Measurements from ENCODE around the gene CYREN. TPM values are rescaled to one million over a fixed set of nuclear protein-coding genes. Genes with fewer than 3 reads are reported as not detected.

The CYREN gene
- total and polyA plus RNA-seq, 2 experiments from 2014 or later, result 22.7 to 70.6 TPM

DNA sequence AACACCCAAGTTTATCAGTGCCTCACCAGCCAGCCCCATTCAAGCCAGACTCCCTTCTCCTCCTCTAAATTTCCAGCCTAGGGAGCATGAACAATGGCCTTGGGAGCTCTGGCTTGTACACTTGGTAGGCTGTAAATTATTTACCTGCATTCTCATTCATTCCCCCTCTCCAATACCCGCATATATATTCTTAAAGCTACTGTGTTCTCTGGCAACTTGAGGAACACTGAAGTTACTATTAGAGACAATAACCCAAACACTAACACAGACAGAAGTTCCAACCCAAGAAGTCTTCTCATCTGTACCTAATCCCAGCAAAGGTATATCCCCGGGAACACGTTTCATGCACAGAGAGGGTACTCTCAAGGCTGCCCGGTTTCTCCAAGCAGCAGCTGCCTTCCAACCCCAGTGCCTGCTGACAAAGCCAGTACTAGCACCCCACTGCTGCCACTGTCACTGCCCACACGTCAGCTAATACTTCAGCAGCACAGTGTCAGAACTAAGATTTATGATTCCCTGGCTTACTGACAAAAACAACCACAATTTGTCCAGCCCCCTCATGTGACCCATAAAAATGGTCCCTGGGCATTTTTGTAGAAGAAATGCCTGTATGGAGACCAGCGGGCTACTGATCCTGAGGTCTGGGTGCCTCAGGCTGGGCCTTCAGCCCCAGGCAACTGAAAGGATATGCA, 37.7 kb upstream of the CYREN start:
- H3K27ac Mint-ChIP-seq, result no peak overlapping the region
- Histone ChIP-seq H3K4me3 (no peak overlapping the region), H4K20me1 (replicated peaks; ENCODE audit: insufficient read depth) (no peaks in the 10 kb centered on the region), H3K9me2 (ENCODE audit: insufficient read depth) (no peaks in the 10 kb centered on the region), H3K27me3 (ENCODE audit: insufficient read depth) (peaks cover 11% of the 10 kb centered on the region), H3K36me3 (ENCODE audit: insufficient read depth) (no peaks in the 10 kb centered on the region), H3K4me2 (no peak overlapping the region), H2AFZ (no peak overlapping the region), H3K4me1 (ENCODE audit: insufficient read depth) (peaks cover 6% of the 10 kb centered on the region), H3K27ac (ENCODE audit: low read depth) (no peak overlapping the region), H3K79me2 (replicated peaks; ENCODE audit: insufficient read depth) (no peaks in the 10 kb centered on the region), H3F3A (replicated peaks; ENCODE audit: low read depth) (no peaks in the 10 kb centered on the region)
- peaks cover 4% of the 10 kb centered on the region; the same call in 2 of the 3 replicates for H3K4me1 Mint-ChIP-seq
- no peaks in the 10 kb centered on the region for H3K9me3 Mint-ChIP-seq
- peaks cover 5% of the 10 kb centered on the region; the same call in 1 of the 3 replicates for H3K36me3 Mint-ChIP-seq (ENCODE audit: low read depth)
- no peak for TF ChIP-seq ZNF114 (CRISPR knock-in tag; IDR thresholded peaks at IDR 0.05)
- TF ChIP-seq CTCF (conservative IDR thresholded peaks at IDR 0.05; ENCODE audit: low read depth in 2 of 2), result no peak
- no peak for TF ChIP-seq STAT1 (IDR thresholded peaks at IDR 0.05; ENCODE audit: unreplicated experiment)
- TF ChIP-seq EZH2phosphoT487 (IDR thresholded peaks at IDR 0.05; ENCODE audit: unreplicated experiment), result no peak
- TF ChIP-seq, protein P1, sequence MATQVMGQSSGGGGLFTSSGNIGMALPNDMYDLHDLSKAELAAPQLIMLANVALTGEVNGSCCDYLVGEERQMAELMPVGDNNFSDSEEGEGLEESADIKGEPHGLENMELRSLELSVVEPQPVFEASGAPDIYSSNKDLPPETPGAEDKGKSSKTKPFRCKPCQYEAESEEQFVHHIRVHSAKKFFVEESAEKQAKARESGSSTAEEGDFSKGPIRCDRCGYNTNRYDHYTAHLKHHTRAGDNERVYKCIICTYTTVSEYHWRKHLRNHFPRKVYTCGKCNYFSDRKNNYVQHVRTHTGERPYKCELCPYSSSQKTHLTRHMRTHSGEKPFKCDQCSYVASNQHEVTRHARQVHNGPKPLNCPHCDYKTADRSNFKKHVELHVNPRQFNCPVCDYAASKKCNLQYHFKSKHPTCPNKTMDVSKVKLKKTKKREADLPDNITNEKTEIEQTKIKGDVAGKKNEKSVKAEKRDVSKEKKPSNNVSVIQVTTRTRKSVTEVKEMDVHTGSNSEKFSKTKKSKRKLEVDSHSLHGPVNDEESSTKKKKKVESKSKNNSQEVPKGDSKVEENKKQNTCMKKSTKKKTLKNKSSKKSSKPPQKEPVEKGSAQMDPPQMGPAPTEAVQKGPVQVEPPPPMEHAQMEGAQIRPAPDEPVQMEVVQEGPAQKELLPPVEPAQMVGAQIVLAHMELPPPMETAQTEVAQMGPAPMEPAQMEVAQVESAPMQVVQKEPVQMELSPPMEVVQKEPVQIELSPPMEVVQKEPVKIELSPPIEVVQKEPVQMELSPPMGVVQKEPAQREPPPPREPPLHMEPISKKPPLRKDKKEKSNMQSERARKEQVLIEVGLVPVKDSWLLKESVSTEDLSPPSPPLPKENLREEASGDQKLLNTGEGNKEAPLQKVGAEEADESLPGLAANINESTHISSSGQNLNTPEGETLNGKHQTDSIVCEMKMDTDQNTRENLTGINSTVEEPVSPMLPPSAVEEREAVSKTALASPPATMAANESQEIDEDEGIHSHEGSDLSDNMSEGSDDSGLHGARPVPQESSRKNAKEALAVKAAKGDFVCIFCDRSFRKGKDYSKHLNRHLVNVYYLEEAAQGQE (IDR thresholded peaks at IDR 0.05; ENCODE audit: unreplicated experiment), result no peak
- TF ChIP-seq POLR2AphosphoS5 (IDR thresholded peaks at IDR 0.05; ENCODE audit: low read depth), result no peak
- no peak for TF ChIP-seq ZNF331 (CRISPR knock-in tag; IDR thresholded peaks at IDR 0.05; ENCODE audit: low read depth)
- TF ChIP-seq, protein P2, sequence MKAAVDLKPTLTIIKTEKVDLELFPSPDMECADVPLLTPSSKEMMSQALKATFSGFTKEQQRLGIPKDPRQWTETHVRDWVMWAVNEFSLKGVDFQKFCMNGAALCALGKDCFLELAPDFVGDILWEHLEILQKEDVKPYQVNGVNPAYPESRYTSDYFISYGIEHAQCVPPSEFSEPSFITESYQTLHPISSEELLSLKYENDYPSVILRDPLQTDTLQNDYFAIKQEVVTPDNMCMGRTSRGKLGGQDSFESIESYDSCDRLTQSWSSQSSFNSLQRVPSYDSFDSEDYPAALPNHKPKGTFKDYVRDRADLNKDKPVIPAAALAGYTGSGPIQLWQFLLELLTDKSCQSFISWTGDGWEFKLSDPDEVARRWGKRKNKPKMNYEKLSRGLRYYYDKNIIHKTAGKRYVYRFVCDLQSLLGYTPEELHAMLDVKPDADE (IDR thresholded peaks at IDR 0.05), result no peak
- TF ChIP-seq CREB1 (CRISPR knock-in tag; IDR thresholded peaks at IDR 0.05; ENCODE audit: low read depth), result no peak
- TF ChIP-seq NANOG (IDR thresholded peaks at IDR 0.05; ENCODE audit: borderline replicate concordance), result no peak
- TF ChIP-seq, protein P3, sequence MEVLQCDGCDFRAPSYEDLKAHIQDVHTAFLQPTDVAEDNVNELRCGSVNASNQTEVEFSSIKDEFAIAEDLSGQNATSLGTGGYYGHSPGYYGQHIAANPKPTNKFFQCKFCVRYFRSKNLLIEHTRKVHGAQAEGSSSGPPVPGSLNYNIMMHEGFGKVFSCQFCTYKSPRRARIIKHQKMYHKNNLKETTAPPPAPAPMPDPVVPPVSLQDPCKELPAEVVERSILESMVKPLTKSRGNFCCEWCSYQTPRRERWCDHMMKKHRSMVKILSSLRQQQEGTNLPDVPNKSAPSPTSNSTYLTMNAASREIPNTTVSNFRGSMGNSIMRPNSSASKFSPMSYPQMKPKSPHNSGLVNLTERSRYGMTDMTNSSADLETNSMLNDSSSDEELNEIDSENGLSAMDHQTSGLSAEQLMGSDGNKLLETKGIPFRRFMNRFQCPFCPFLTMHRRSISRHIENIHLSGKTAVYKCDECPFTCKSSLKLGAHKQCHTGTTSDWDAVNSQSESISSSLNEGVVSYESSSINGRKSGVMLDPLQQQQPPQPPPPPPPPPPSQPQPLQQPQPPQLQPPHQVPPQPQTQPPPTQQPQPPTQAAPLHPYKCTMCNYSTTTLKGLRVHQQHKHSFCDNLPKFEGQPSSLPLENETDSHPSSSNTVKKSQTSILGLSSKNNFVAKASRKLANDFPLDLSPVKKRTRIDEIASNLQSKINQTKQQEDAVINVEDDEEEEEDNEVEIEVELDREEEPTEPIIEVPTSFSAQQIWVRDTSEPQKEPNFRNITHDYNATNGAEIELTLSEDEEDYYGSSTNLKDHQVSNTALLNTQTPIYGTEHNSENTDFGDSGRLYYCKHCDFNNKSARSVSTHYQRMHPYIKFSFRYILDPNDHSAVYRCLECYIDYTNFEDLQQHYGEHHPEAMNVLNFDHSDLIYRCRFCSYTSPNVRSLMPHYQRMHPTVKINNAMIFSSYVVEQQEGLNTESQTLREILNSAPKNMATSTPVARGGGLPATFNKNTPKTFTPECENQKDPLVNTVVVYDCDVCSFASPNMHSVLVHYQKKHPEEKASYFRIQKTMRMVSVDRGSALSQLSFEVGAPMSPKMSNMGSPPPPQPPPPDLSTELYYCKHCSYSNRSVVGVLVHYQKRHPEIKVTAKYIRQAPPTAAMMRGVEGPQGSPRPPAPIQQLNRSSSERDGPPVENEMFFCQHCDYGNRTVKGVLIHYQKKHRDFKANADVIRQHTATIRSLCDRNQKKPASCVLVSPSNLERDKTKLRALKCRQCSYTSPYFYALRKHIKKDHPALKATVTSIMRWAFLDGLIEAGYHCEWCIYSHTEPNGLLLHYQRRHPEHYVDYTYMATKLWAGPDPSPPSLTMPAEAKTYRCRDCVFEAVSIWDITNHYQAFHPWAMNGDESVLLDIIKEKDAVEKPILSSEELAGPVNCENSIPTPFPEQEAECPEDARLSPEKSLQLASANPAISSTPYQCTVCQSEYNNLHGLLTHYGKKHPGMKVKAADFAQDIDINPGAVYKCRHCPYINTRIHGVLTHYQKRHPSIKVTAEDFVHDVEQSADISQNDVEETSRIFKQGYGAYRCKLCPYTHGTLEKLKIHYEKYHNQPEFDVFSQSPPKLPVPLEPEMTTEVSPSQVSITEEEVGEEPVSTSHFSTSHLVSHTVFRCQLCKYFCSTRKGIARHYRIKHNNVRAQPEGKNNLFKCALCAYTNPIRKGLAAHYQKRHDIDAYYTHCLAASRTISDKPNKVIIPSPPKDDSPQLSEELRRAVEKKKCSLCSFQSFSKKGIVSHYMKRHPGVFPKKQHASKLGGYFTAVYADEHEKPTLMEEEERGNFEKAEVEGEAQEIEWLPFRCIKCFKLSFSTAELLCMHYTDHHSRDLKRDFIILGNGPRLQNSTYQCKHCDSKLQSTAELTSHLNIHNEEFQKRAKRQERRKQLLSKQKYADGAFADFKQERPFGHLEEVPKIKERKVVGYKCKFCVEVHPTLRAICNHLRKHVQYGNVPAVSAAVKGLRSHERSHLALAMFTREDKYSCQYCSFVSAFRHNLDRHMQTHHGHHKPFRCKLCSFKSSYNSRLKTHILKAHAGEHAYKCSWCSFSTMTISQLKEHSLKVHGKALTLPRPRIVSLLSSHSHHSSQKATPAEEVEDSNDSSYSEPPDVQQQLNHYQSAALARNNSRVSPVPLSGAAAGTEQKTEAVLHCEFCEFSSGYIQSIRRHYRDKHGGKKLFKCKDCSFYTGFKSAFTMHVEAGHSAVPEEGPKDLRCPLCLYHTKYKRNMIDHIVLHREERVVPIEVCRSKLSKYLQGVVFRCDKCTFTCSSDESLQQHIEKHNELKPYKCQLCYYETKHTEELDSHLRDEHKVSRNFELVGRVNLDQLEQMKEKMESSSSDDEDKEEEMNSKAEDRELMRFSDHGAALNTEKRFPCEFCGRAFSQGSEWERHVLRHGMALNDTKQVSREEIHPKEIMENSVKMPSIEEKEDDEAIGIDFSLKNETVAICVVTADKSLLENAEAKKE (CRISPR knock-in tag; IDR thresholded peaks at IDR 0.05), result no peak
- no peak for TF ChIP-seq JUNB (IDR thresholded peaks at IDR 0.05; ENCODE audit: unreplicated experiment)
- no peak for TF ChIP-seq EZH2 (IDR thresholded peaks at IDR 0.05; ENCODE audit: low read depth, unreplicated experiment)
- ATAC-seq, result no peak
- H3K27me3 Mint-ChIP-seq (ENCODE audit: insufficient read depth, low read depth, poor library complexity), result peaks cover 16% of the 10 kb centered on the region
- no peak for DNase-seq (ENCODE audit: low spot score)
- no peak overlapping the region for H3K4me3 Mint-ChIP-seq
